ENCODE results near the gene ZC3H6. TPM values are rescaled to one million over a fixed set of nuclear protein-coding genes. Genes with fewer than 3 reads are reported as not detected.

The ZC3H6 gene
- total and polyA plus RNA-seq, 2 of the 13 experiments (the other 11 are each of a cell fraction or from before 2014, with no cell fraction given) = 0.71 to 0.93 TPM

- TF ChIP-seq RERE (CRISPR knock-in tag; IDR thresholded peaks at IDR 0.05; ENCODE audit: low read depth) (no peak), BRCA1 (CRISPR knock-in tag; IDR thresholded peaks at IDR 0.05) (no peak), KLF12 (CRISPR knock-in tag; IDR thresholded peaks at IDR 0.05; ENCODE audit: borderline replicate concordance) (no peak), RBM22 (optimal IDR thresholded peaks at IDR 0.05; ENCODE audit: low read length) (peak; percentile 92), ISL2 (CRISPR knock-in tag; IDR thresholded peaks at IDR 0.05) (peak; percentile 86), ZNF468 (CRISPR knock-in tag; IDR thresholded peaks at IDR 0.05) (peak; percentile 53; the same call in 1 of the 2 replicates), BORCS8-MEF2B (CRISPR knock-in tag; IDR thresholded peaks at IDR 0.05) (peak; percentile 96), CEBPB (IDR thresholded peaks at IDR 0.05; ENCODE audit: borderline replicate concordance, low read depth, low read length) (no peak), FOXK2 (IDR thresholded peaks at IDR 0.05) (peak; percentile 59; the same call in 1 of the 2 replicates), ZNF101 (CRISPR knock-in tag; IDR thresholded peaks at IDR 0.05; ENCODE audit: borderline replicate concordance, low read depth) (peak; percentile 97; the same call in 1 of the 2 replicates), SOX6 (IDR thresholded peaks at IDR 0.05) (no peak), SOX6 (CRISPR knock-in tag; IDR thresholded peaks at IDR 0.05) (peak; percentile 86), EP300 (IDR thresholded peaks at IDR 0.05; ENCODE audit: low read depth in 2 of 2, low read length in 2 of 2) (0 out of 4 replicates have a peak, but pooled peaks of 1 of the 2 experiments have one; percentile 21), EP300 (CRISPR knock-in tag; IDR thresholded peaks at IDR 0.05; ENCODE audit: borderline replicate concordance) (0 out of 2 replicates have a peak, but pooled peaks have one; percentile 20), IKZF4 (CRISPR knock-in tag; IDR thresholded peaks at IDR 0.05; ENCODE audit: borderline replicate concordance, low read depth, not compliant biosample characterization) (peak; percentile 97), NR1H2 (CRISPR knock-in tag; IDR thresholded peaks at IDR 0.05; ENCODE audit: borderline replicate concordance, low read depth) (no peak; the same call in 1 of the 2 replicates), DMAP1 (CRISPR knock-in tag; IDR thresholded peaks at IDR 0.05) (peak; percentile 100), ZNF205 (CRISPR knock-in tag; IDR thresholded peaks at IDR 0.05) (peak; percentile 89), FOXP1 (IDR thresholded peaks at IDR 0.05) (no peak), FOXP1 (CRISPR knock-in tag; IDR thresholded peaks at IDR 0.05) (peak; percentile 53), NR2F1 (CRISPR knock-in tag; IDR thresholded peaks at IDR 0.05) (peak; percentile 41 to 44; a peak in 1 of 4 replicates), TAF1 (CRISPR knock-in tag; IDR thresholded peaks at IDR 0.05) (peak; percentile 99)
- TF ChIP-seq, protein P1, sequence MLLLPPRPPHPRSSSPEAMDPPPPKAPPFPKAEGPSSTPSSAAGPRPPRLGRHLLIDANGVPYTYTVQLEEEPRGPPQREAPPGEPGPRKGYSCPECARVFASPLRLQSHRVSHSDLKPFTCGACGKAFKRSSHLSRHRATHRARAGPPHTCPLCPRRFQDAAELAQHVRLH (CRISPR knock-in tag; IDR thresholded peaks at IDR 0.05; ENCODE audit: borderline replicate concordance, low read depth) = peak; percentile 96
- TF ChIP-seq, protein P2, sequence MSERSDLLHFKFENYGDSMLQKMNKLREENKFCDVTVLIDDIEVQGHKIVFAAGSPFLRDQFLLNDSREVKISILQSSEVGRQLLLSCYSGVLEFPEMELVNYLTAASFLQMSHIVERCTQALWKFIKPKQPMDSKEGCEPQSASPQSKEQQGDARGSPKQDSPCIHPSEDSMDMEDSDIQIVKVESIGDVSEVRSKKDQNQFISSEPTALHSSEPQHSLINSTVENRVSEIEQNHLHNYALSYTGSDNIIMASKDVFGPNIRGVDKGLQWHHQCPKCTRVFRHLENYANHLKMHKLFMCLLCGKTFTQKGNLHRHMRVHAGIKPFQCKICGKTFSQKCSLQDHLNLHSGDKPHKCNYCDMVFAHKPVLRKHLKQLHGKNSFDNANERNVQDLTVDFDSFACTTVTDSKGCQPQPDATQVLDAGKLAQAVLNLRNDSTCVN (CRISPR knock-in tag; IDR thresholded peaks at IDR 0.05; ENCODE audit: borderline replicate concordance) = peak; percentile 95
Measured at GRCh38 chr2:112275311-112275886, at the start of gene ZC3H6 (continued).
